ENCODE data around the gene DMD.
A peak's percentile ranks its signal among the peaks of the same experiment; 100 is the strongest.

Gene DMD

DNA sequence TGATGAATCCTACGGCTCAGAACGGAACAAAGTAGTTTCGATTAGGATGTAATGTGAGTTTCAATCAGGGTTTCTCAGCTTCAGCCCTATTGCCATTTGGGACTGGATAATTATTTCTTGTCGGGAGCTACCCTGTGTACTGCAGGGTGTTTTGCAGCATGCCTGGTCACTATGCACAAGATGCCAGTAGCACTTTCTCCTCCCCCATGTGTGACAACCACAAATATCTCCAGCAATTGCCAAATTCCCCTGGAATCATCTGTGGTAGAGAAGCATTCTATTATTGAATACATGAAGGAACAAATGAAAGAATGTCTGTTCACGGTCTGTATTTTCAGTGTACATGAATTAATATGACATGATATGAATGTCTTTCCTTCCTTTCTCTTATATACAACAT, 1356.6 kb downstream of the DMD start:
- no peak for DNase-seq (ENCODE audit: low spot score)

DNA sequence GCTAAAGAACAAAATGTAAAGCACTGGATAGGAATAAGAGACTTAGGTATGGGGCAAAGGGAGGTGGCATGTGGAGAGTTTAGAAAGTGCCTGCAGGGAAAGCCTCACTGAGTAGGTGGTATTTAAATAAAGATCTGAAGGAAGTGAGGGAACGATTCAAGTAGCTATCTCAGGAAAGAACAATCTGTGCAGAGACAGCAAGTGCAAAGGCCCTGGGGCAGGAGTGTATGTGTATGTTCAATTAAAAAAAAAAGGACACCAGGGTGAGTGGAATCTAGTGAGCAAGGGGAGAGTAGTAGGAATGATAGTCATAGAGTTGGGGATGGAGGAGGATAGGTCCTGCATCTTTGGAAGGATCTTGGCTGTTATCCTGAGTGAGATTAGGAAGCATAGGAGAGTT, 1359.6 kb downstream of the DMD start:
- no peak for DNase-seq (ENCODE audit: low spot score)

DNA sequence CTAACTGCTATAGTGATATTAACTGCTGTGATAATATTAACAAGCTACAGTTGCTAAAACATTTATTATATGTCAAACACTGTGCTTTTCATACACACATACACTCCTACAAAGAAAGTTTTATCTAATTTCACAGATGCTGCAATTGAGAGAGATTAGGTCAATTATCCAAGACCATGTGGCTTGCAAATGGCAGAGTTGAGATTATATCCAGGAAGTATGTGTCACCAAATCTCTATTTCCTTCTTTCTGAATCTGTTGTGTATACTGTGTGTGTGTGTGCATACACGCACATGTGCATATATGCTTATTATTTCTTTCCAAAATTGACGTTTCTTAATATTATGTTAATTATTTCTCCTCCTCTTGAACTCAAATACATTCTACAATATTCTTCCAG, 1363.6 kb downstream of the DMD start:
- no peak for DNase-seq (ENCODE audit: low spot score)

DNA sequence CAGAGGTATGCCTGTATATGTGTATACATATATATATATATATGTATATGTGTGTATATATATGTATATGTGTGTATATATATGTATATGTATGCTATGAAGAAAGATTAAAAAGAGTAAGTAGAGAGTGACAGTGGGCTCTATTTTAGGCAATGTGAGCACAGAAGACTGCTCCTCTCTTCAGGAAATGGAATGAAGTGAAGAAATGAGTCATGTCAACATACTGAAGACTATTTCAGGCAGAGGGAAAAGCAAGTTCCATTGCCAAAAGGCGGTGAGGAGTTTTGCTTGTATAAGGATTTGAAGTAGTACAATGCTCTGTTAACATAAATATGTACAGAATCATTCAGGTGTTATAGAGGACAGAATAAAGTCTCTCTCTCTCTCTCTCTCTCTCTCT, 1366.3 kb downstream of the DMD start:
- no peak for DNase-seq (ENCODE audit: low spot score)

DNA sequence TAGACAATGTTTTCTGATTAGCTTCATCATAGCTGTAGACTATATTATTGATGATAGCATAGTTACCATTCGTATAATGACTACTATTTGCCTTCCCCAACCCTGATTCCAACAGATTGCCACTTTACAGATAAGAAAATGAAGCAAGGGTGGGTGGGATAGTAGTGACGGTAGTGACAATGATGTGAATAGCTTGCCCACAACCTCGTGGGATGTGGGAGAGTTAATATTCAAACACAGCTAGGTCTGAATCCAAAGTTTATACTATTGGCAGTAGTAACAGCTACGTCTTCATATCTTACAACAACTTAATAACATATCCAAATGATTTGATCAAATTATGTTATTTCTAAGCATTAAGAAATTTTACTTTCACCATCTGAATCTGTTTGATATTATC, 1372.7 kb downstream of the DMD start:
- DNase-seq (ENCODE audit: low spot score), result no peak

DNA sequence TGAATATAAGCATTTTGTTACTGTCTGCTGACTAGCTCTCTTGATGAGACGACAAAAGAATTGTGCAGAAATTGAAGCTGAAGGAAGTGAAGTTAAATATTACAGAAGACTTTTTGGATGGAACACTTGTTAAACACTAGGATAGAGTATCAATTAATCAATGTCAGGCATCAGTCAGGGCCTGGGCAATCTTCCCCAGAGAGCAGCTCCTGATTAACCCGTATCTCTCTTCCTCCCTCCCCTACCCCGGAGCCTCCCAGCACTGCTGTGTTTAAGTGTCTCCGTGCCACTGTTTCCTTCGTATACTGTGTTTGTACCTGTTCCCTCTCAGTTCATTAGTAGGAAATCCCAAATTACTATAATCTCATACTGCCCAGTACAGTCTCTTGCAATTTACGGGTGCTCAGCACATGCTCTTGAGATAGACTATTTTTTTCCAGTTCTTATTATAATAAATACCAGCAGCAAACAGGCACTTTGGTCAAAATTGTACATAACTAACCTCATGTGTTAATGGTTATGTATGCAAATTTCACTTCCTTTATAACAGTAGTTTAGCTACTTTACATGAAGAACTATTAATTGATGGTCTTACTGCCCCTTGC, 1373.8 kb downstream of the DMD start:
- DNase-seq (ENCODE audit: low spot score), result no peak

DNA sequence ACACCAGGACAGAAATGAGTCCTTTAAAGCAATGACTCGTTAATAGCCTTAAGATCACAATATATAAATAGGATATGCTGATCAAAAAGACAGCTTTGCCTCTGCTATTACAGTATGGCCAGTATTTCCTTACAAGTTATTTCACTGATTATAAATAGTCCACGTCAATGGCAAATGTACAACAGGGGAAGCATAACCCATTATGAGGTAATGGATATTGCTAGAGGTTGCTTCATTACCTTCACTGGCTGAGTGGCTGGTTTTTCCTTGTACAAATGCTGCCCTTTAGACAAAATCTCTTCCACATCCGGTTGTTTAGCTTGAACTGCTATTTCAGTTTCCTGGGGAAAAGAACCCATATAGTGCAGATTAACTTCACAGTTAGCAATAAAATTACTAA, 1374.9 kb downstream of the DMD start:
- no peak for DNase-seq (ENCODE audit: low spot score)

DNA sequence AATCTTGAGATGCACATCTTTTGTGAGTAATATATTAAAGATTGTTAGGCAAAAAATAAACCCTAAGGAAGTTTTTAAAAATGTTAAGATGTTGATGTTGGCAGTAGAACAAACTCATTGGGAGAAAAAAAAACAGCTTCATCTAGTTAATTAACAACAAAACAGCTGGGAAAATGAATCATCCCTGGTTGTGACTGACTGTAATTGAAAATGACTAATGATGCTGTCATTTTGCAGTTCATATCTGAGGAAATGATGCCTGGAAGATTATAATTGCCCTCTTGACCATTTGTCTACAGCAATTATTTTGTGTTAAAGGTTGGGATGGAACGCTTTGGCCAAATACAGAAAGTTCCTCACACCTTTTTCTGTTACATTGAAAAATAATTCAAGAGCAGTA, 1379.1 kb downstream of the DMD start:
- DNase-seq (ENCODE audit: low spot score), result peak; percentile 83

DNA sequence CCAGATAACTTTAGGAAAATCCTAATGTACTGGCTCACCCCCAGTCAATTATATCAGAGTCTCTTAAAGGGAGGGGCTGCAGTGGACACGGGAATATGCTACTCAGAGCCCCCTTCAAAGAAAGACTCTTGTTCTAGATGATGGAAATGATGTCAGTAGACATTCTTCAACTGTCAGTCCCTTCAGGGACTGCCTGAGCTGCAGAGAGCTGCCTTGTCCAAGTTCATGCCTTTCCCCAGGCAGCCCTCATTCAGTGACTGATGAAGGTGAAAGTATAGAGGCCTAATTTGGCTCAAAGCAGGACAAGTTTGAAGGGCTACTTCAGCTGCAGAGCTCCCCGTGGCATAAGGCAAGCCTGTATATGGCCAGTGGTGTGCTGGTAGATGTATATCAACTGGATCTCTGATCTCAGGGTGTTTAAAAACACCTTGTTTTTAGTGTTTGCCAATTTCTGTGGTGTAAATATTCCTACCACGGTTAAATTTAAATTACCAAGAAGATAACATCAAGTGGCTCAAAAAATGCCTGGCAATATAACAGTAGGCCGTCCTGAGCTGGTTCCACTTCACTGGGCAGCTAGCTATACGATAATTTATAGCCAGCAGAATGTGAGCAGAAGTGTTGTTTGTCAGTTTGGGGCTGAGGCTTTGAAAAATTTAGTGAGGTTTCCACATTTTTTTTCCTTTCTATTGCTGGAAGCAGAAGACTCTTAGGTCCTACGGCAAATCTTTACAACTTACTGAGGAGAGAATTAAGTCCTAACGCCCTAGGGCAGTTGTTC, 1390.7 kb downstream of the DMD start:
- no peak for DNase-seq (ENCODE audit: low spot score)

DNA sequence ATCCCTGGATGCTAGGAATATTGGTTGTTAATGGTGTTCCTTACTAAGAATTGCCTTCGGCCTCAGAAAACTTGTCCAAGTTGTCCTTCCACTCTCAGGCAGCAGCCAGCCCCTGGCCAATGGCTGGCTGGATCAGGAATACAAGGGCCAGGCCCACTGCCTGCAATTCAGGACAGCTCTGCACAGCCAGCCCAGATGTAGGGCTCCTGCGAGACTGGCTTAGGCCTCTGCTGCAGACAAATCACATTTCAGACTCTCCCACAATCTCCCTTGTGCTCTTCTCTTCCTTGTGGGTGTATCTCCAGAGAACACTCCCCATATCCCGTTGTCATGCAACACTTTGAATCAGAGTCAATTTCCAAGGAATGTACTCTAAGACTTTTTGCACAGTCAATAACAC, 1391.9 kb downstream of the DMD start:
- no peak for DNase-seq (ENCODE audit: low spot score)

DNA sequence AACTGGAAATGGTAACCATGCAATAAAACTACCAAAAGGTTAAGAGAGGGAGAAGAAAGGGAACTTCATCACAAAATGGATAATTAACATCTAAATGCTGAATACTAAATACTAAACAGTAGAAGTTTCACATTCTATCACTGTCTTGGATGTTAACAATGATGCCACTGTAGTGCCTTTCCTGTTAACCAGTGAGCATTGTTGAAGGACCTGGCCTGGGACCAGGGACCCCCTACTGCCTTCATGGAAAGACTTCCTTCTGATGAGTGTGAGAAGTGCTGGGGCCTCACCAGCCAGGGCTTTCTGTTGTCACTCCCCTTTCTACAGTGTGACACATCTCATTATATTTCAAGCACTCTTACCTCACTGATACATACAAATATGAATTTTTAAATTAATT, 1400.2 kb downstream of the DMD start:
- no peak for DNase-seq (ENCODE audit: low spot score)

DNA sequence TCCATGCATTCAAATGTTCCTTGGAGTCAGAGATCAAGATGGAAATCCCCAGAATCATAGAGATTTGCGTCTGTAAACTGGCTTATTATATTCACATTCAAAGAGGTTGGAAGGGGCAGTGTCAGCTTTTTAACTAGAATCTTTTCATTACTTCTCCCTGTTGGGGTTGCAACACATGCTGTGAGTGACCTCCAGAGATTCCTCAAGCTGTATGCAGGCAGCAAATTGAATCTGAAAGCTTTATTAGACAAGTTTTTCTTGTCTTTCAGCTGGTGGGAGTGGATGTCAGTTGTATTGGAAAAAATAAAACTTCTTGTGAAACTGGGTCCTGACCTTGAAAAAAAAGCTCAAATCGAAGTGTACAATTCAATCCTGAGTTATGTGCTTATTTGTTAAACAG, 1403.0 kb downstream of the DMD start:
- DNase-seq (ENCODE audit: low spot score), result no peak

DNA sequence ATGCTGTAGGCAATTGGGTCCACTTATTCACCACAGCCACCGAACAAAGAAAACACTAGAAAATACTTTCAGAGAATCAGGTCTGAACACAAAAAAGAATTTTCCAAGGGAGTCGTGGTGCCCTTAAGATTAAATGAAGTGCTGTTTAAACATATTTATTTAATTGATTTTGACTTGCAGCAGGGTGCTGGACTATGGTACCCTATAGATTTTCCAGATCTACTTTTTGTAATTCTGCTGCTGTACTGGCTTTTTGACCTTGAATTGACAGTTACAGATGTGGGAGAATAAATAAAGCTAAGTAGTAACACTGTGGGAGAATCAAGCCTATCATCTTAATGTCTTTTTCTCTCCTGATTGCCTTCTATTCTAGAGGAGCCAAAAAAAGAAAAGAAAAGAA, 1404.2 kb downstream of the DMD start:
- no peak for DNase-seq (ENCODE audit: low spot score)

DNA sequence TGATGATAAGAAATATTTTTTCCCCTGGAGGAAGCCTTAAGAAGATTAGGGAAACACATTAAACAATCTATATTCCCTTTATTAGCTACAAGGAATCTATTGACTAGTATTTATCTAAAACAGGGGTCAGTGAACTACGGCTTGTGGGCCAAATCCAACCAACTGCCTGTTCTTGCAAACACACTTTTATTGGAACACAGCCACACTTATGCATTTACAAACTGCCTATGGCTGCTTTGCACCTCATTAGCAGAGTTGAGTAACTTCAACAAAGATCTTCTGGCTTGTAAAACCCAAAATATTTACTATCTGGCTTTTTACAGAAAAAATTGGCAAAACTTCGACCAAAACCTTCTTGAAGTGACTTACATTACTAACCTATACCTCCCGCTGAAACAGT, 1405.6 kb downstream of the DMD start:
- no peak for DNase-seq (ENCODE audit: low spot score)

DNA sequence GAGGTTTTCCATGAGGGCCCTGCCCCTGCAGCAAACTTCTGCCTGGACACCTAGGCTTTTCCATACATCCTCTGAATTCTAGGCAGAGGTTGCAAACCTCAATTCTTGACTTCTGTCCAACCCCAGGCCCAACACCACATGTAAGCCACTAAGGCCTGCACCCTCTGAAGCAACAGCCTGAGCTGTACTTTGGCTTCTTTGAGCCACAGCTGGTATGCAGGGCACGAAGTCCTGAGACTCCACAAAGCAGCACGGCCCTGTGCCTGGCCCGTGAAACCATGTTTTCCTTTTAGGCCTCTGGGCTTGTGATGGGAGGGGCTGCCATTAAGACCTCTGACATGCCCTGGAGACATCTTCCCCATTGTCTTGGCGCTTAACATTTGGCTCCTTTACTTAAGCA, 1411.1 kb downstream of the DMD start:
- no peak for DNase-seq (ENCODE audit: low spot score)

DNA sequence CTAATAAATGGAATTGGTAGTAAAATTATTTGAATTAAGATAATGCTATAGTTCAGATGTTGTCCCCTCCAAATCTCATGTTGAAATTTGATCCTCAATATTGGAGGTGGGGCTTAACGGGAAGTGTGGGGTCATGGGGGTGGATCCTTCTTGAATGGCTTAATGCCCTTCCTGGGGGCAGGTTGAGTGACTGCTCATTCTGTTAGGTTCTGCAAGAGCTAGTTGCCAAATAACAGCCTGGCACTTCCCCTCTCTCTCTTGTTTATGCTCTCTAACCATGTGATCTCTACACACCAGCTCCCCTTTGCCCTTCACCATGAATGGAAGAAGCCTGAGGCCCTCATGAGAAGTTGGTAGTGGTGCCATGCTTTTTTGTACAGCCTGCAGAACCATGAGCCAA, 1414.7 kb downstream of the DMD start:
- DNase-seq (ENCODE audit: low spot score), result no peak

DNA sequence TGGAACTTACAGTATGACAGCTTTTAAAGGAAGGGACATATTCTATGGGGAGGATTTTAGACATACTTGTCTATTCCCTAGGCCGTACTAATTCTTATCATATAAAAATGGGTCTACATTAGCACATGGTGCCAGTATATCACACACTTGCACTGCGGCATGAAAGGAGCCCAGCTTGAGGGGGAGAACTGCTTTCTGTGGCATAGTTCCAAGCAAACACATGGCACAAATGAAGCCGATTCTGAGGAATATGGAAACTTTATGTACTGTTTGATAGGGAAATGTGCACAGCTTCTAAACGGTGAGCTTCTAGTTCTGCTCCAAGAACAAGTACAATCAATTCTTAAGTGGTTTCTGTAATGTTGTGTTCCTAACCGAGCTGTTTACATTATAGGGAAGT, 1463.9 kb downstream of the DMD start:
- no peak for DNase-seq (ENCODE audit: low spot score)

DNA sequence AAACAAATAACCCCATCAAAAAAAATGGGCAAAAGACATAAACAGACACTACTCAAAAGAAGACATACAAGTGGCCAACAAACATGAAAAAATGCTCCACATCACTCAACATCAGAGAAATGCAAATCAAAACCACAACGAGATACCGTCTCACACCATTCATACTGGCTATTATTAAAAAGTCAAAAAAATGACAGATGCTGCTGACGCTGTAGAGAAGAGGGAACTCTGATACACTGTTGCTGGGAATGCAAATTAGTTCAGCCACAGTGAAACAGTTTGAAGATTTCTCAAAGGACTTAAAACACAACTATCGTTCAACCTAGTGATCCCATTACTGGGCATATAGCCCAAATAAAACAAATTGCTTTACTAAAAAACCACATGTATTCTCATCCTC, 1468.3 kb downstream of the DMD start:
- DNase-seq (ENCODE audit: low spot score), result no peak

DNA sequence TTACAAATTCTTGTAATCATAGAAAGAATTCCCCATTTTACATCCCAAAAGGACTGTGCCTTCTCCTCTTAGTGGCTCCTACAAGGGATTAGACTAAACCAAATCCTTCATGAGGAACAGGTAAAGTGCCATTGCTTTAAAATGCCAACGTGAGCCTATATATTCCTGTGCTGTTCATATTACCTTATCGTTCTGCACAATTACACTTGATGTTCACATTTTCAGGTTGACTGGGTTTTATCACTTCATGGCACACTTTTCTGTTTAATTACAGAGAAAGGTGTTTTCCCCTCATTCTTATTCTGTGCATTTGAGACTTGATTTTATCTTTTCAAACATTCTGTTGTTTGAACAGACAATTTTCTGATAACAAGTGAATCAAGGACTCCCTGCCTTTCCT, 1493.9 kb downstream of the DMD start:
- no peak for DNase-seq (ENCODE audit: low spot score)

DNA sequence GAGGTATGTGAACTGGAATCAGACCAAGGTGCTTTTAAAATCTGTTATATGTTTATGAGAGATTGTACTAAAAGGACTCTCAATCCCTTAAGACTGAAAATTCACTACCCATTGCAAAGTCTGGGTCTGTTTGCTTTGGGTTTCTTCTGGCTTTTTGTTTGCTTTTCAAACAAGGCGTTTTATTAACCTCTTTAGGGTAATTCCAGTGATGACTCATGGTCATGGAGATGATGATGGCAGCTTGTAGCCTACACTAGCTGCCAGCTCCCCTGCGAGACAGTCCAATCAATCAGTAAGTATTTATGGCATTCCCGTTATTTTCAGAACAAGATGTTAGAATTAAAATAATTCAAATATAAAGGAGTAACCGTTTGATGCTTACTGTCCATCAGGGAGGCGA, 1495.7 kb downstream of the DMD start:
- DNase-seq (ENCODE audit: low spot score), result no peak

DNA sequence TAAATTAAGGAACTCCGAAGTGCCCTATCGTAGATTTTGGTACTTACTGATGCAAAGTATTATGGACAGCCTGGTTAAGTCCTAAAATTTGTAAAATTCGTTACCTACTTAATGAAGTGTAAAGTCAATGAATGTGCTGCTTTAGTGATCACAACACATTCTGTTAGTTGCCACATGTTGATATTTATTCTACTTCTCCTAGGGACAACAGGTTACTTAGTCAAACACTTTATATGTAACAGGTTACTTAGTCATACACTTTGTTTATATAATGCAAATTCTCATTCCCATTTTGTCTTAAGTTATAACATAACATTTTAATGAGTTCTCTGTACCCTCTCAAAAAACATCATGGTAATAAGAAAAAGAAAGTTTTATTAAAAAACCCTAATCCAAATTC, 1496.6 kb downstream of the DMD start:
- no peak for DNase-seq (ENCODE audit: low spot score)

DNA sequence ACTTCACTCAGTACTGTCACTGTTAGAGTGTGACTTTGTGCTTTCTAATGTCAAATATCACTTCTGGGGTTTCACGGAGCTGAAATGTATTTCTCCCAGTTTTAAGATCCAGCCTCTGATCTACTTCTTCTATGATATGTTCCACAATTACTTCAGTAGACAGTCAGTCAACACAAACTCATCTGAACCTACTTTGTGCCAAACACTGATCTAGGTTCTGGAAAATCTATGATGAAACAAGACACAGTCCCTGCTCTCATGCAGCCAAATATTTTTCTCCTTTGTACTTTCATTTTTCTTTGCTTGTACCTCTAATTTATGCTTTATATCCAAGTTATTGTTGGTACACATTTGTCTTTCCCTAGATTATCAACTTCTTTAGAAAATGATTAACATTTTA, 1498.2 kb downstream of the DMD start:
- no peak for DNase-seq (ENCODE audit: low spot score)

DNA sequence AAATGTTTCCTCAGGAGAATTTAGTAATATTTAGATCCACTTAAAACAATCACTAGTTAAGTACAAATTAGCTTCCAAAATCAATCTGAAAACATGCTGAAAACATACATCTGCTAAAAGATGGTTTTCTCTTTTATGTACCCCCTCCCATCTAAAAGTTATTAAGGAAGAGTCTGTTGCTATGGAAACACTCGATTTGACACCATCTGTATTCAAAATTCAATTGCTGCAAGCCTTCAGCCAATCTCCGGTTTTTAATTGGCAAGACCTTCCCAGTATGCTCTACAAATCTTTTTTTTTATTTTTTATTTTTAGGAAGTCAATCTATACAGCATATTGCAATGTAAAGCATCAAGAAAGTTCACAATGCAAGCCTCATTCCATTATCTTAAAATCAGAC, 1500.2 kb downstream of the DMD start:
- no peak for DNase-seq (ENCODE audit: low spot score)

DNA sequence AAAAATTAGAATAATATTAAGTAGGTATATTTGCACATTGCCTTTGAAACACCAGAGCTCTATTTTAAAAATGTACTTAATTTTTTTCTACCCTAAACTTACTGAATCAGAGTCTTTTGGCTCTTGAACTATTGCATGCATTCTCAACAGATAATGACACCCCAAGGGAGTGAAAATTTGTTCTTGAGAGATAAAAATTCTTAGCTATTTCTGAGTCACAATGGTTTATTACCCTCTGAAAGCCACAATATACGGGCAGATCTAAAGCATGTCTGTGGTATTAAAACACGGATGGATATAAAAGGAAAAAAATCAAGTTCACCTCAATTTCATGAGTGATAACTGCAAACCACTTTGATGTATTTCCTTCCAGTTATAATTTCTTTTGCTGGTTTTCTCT, 1503.2 kb downstream of the DMD start:
- DNase-seq (ENCODE audit: low spot score), result no peak
